ENCODE results near the gene NYAP1.

- TF ChIP-seq, protein P1, sequence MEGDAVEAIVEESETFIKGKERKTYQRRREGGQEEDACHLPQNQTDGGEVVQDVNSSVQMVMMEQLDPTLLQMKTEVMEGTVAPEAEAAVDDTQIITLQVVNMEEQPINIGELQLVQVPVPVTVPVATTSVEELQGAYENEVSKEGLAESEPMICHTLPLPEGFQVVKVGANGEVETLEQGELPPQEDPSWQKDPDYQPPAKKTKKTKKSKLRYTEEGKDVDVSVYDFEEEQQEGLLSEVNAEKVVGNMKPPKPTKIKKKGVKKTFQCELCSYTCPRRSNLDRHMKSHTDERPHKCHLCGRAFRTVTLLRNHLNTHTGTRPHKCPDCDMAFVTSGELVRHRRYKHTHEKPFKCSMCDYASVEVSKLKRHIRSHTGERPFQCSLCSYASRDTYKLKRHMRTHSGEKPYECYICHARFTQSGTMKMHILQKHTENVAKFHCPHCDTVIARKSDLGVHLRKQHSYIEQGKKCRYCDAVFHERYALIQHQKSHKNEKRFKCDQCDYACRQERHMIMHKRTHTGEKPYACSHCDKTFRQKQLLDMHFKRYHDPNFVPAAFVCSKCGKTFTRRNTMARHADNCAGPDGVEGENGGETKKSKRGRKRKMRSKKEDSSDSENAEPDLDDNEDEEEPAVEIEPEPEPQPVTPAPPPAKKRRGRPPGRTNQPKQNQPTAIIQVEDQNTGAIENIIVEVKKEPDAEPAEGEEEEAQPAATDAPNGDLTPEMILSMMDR (IDR thresholded peaks at IDR 0.05) = no peak
- TF ChIP-seq EZH2phosphoT487 (IDR thresholded peaks at IDR 0.05) = no peak
Observed at GRCh38 chr7:100544386-100544785, 60.7 kb downstream of the NYAP1 start.
